GM12878 (cell line): Measurements from ENCODE around the gene ZNF577. TPM values are rescaled to one million over a fixed set of nuclear protein-coding genes. Genes with fewer than 3 reads are reported as not detected.

ENCODE experiments used
- CHD2 ChIP-seq: IDR thresholded peaks from 2 replicates; pipeline ENCODE4 v1.6.1; 2011; ENCODE audit warnings: low read depth, low read length, improper control_type of control experiment, borderline replicate concordance
- CREB1 ChIP-seq: IDR thresholded peaks from 2 replicates; pipeline ENCODE4 v1.6.1; 2012; ENCODE audit warnings: low read depth, mild to moderate bottlenecking, inconsistent platforms
- CTCF ChIP-seq, 3 experiments: IDR thresholded peaks in 2 of 3; conservative IDR thresholded peaks in 1 of 3; 2 replicates each; pipeline ENCODE4 v1.5.1; 2011; ENCODE audit warnings: low read depth in 3 of 3, low read length in 3 of 3, mild to moderate bottlenecking in 3 of 3, control low read depth in 2 of 3, moderate library complexity in 2 of 3, inconsistent platforms in 1 of 3, mixed read lengths in 1 of 3; ENCODE audit not compliant: control insufficient read depth in 2 of 3, insufficient read depth in 1 of 3; ENCODE audit errors: extremely low read depth in 1 of 3
- E2F4 ChIP-seq: IDR thresholded peaks from 2 replicates; pipeline ENCODE4 v1.6.1; 2012; ENCODE audit warnings: low read depth, low read length, improper control_type of control experiment
- HDGF ChIP-seq: fragments of 450-650 bp; IDR thresholded peaks from 2 replicates; pipeline ENCODE4 v1.6.1; 2016; ENCODE audit warnings: antibody characterized with exemption
- KAT2A ChIP-seq: conservative IDR thresholded peaks from 2 replicates; pipeline ENCODE4 v1.6.1; 2011; ENCODE audit warnings: low read depth, low read length; ENCODE audit not compliant: control insufficient read depth
- MLLT1 ChIP-seq: fragments of 450-650 bp; IDR thresholded peaks from 2 replicates; pipeline ENCODE4 v1.6.1; 2016; ENCODE audit warnings: mild to moderate bottlenecking
- MXI1 ChIP-seq: fragments of 150-350 bp; IDR thresholded peaks from 2 replicates; pipeline ENCODE4 v1.6.1; 2011; ENCODE audit warnings: low read depth, mild to moderate bottlenecking, inconsistent platforms, low read length, improper control_type of control experiment
- NBN ChIP-seq: fragments of 450-650 bp; IDR thresholded peaks from 2 replicates; pipeline ENCODE4 v1.6.1; 2016
- NR2C1 ChIP-seq: fragments of 450-650 bp; IDR thresholded peaks from 2 replicates; pipeline ENCODE4 v1.6.1; 2017; ENCODE audit warnings: antibody characterized with exemption, mild to moderate bottlenecking, moderate library complexity
- NRF1 ChIP-seq: conservative IDR thresholded peaks from 2 replicates; pipeline ENCODE4 v1.6.1; 2011; ENCODE audit warnings: mild to moderate bottlenecking, low read depth, low read length, improper control_type of control experiment
- POLR2A ChIP-seq: IDR thresholded peaks from 2 replicates; pipeline ENCODE4 v1.6.1; 2011; ENCODE audit warnings: low read depth, mild to moderate bottlenecking, low read length
- POLR2AphosphoS2 ChIP-seq: IDR thresholded peaks from 2 replicates; pipeline ENCODE4 v1.6.1; 2011; ENCODE audit warnings: low read depth, mild to moderate bottlenecking, low read length, improper control_type of control experiment, moderate library complexity
- POLR2AphosphoS5 ChIP-seq: IDR thresholded peaks from 2 replicates; pipeline ENCODE4 v1.6.1; 2011; ENCODE audit warnings: mild to moderate bottlenecking, low read length, inconsistent platforms
- RELB ChIP-seq: fragments of 450-650 bp; IDR thresholded peaks from 2 replicates; pipeline ENCODE4 v1.6.1; 2017; ENCODE audit warnings: low read depth, mild to moderate bottlenecking, moderate library complexity
- RFX5 ChIP-seq: IDR thresholded peaks from 2 replicates; pipeline ENCODE4 v1.6.1; 2011; ENCODE audit warnings: low read depth, low read length, improper control_type of control experiment
- SREBF1 ChIP-seq: IDR thresholded peaks from 2 replicates; pipeline ENCODE4 v1.6.1; 2012; ENCODE audit warnings: mild to moderate bottlenecking, low read length
- TAF1 ChIP-seq: IDR thresholded peaks from 2 replicates; pipeline ENCODE4 v1.6.1; 2011; ENCODE audit warnings: mild to moderate bottlenecking, low read depth, low read length, borderline replicate concordance
- TARDBP ChIP-seq: IDR thresholded peaks from 2 replicates; pipeline ENCODE4 v1.6.1; 2016; ENCODE audit warnings: borderline replicate concordance
- USF2 ChIP-seq: IDR thresholded peaks from 2 replicates; pipeline ENCODE4 v1.6.1; 2011; ENCODE audit warnings: low read depth, low read length, improper control_type of control experiment, borderline replicate concordance
- ZNF207 ChIP-seq: fragments of 450-650 bp; IDR thresholded peaks from 2 replicates; pipeline ENCODE4 v1.6.1; 2014; ENCODE audit warnings: antibody characterized with exemption, mild to moderate bottlenecking, borderline replicate concordance
- ZNF24 ChIP-seq: fragments of 450-650 bp; IDR thresholded peaks from 2 replicates; pipeline ENCODE4 v1.6.1; 2017; ENCODE audit warnings: antibody characterized with exemption, mild to moderate bottlenecking
- polyA plus RNA-seq, 11 experiments: library from polyadenylated mRNA; depleted of rRNA in 4 of 11; unstranded in 6 of 11; stranded (reverse) in 5 of 11; fragments of >200 nt; fragmentation: Nextera tagmentation in 4 of 11; fragmentation: Illumina TruSeq in 1 of 11; extraction: Ambion mirVana in 4 of 11; extraction: Trizol in 1 of 11; gene quantifications; 1 replicate in 1 of 11; 2 replicates in 10 of 11; pipeline versions ENCODE4 v1.2.1 to v1.2.3, GENCODE V29; 2011 to 2016; ENCODE audit warnings: inconsistent platforms in 2 of 11, missing spikeins in 2 of 11, low read depth in 1 of 11
- total RNA-seq, 4 experiments: library from RNA; depleted of rRNA in 3 of 4; stranded (reverse); fragments of >200 nt in 3 of 4; fragmentation: Illumina TruSeq in 1 of 4; extraction: Trizol in 1 of 4; gene quantifications; 2 replicates each; pipeline versions ENCODE4 v1.2.1 to v1.2.3, GENCODE V29; 2013 to 2021

Gene ZNF577
- total and polyA plus RNA-seq, 10 of the 15 experiments (the other 5 are each of a cell fraction or from before 2014, with no cell fraction given): 1.0 to 6.1 (median 4.5) TPM

GRCh38 chr19:51904331-51905165, 16.8 kb upstream of the ZNF577 start, which contains the start of gene ZNF649 (continued):
- TF ChIP-seq USF2: no peak
- TF ChIP-seq MLLT1: peak; percentile 85
- peak in 2 of 3 experiments; percentile 5 to 18; a peak in 3 of 6 replicates for TF ChIP-seq CTCF (IDR thresholded peaks at IDR 0.05 in 2 of 3, conservative IDR thresholded peaks at IDR 0.05 in 1 of 3; ENCODE audit: control insufficient read depth in 2 of 3, extremely low read depth in 1 of 3, insufficient read depth in 1 of 3, low read depth in 3 of 3, low read length in 3 of 3)
- TF ChIP-seq CHD2: peak; percentile 43; the same call in 1 of the 2 replicates
- TF ChIP-seq RFX5: 0 out of 2 replicates have a peak, but pooled peaks have one; percentile 14
- no peak for TF ChIP-seq ZNF24
- peak; percentile 80 for TF ChIP-seq ZNF207
- TF ChIP-seq MXI1: peak; percentile 69
- no peak for TF ChIP-seq SREBF1
- peak; percentile 66 for TF ChIP-seq POLR2AphosphoS5
- TF ChIP-seq CREB1: peak; percentile 63
- peak; percentile 91 for TF ChIP-seq NR2C1
- TF ChIP-seq NBN: peak; percentile 85
- TF ChIP-seq POLR2AphosphoS2: 0 out of 2 replicates have a peak, but pooled peaks have one; percentile 45
- peak; percentile 60; the same call in 1 of the 2 replicates for TF ChIP-seq RELB
- TF ChIP-seq TARDBP: peak; percentile 61; the same call in 1 of the 2 replicates
- TF ChIP-seq E2F4: peak; percentile 70
- TF ChIP-seq POLR2A: peak; percentile 69; the same call in 1 of the 2 replicates
- TF ChIP-seq NRF1: no peak
- TF ChIP-seq HDGF: peak; percentile 85; the same call in 1 of the 2 replicates
- TF ChIP-seq TAF1: peak; percentile 10; the same call in 1 of the 2 replicates
- no peak for TF ChIP-seq KAT2A
